Measurements from ENCODE around the gene NECTIN3. TPM values are rescaled to one million over a fixed set of nuclear protein-coding genes. Genes with fewer than 3 reads are reported as not detected.

NECTIN3 gene
- total and polyA plus RNA-seq, 2 of the 4 experiments (the other 2 are of a cell fraction), result 34.7 to 155 TPM

GRCh38 chr3:111076732-111077131, 5.1 kb downstream of the NECTIN3 start:
- no peaks in the 10 kb centered on the region; the same call in 1 of the 2 replicates for H3K36me3 ChIP-seq (ENCODE audit: control insufficient read depth, insufficient read depth, low read length)
- no CpG with 5 or more reads among the region's 5 CpGs for WGBS, 2 experiments (ENCODE audit: extremely low coverage in 2 of 2, insufficient read length in 1 of 2)
- no peak overlapping the region for H3K4ac ChIP-seq (ENCODE audit: low read depth, low read length)
- H2AK9ac ChIP-seq (replicated peaks; ENCODE audit: low read depth, low read length, poor library complexity), result no peak overlapping the region
- ChIA-PET POLR2A (ENCODE audit: unreplicated experiment) (interaction anchor here (0.7 kb wide), 1 partner anchor 469 kb away, joined by 6 read pairs; no protein-coding TSS in a partner anchor), CTCF (interaction anchor here (0.8 kb wide), 1 partner anchor 754 kb away, joined by 3 read pairs; no protein-coding TSS in a partner anchor)
- dilution Hi-C loops (cut with HindIII; ENCODE audit: low sequenced_read_pairs, unreplicated experiment) (no loop called here), intact Hi-C loops (cut with micrococcal nuclease) (loop anchor here (10.0 kb wide), 1 partner anchor 692 kb away; no protein-coding TSS in a partner anchor), in situ Hi-C loops (cut with MboI; ENCODE audit: low sequenced_read_pairs) (loop anchor here (5.0 to 10.0 kb wide), 2 partner anchors 1344 to 1542 kb away; no protein-coding TSS in a partner anchor)
- no peak overlapping the region for H3K27ac ChIP-seq (ENCODE audit: insufficient read depth, low read length)
- H3K4me1 ChIP-seq (ENCODE audit: control insufficient read depth, insufficient read depth, low read length), result peaks cover 10% of the 10 kb centered on the region
- no peak overlapping the region for H3K56ac ChIP-seq (ENCODE audit: extremely low read depth, insufficient read depth, low read length)
- H4K5ac ChIP-seq (ENCODE audit: low read depth, low read length), result no peak overlapping the region
- no peak for DNase-seq
- no peak overlapping the region for H4K91ac ChIP-seq (ENCODE audit: insufficient read depth, low read depth, low read length)
- H3K4me2 ChIP-seq (ENCODE audit: low read depth, low read length), result peak overlapping the region; percentile 53; the same call in 1 of the 2 replicates
- no peak overlapping the region for H3K18ac ChIP-seq (ENCODE audit: low read depth, low read length)
- no TSS peak for BruUV-seq (replicated peaks)
- peak overlapping the region; percentile 45; the same call in 1 of the 2 replicates for H3K14ac ChIP-seq (replicated peaks; ENCODE audit: low read depth, low read length)
- H2BK5ac ChIP-seq (ENCODE audit: low read depth, low read length, poor library complexity, severe bottlenecking), result no peak overlapping the region
- TF ChIP-seq MXI1 (IDR thresholded peaks at IDR 0.05; ENCODE audit: borderline replicate concordance, low read depth, low read length) (no peak), RFX5 (IDR thresholded peaks at IDR 0.05; ENCODE audit: low read depth, low read length) (no peak), ELK1 (IDR thresholded peaks at IDR 0.05; ENCODE audit: borderline replicate concordance, low read depth, low read length) (no peak), RAD21 (IDR thresholded peaks at IDR 0.05; ENCODE audit: low read length) (no peak)
- no peak overlapping the region for H2BK15ac ChIP-seq (ENCODE audit: low read depth, low read length)
- H3K9me1 ChIP-seq (ENCODE audit: insufficient read depth, low read length), result no peaks in the 10 kb centered on the region
- H3K27me3 ChIP-seq (ENCODE audit: control insufficient read depth, insufficient read depth, low read length), result no peaks in the 10 kb centered on the region
- no peak overlapping the region for H2BK20ac ChIP-seq (ENCODE audit: low read depth, low read length)
- no peak overlapping the region for H3K9ac ChIP-seq (ENCODE audit: low read depth, low read length)
- peaks cover 0 to 6% of the 10 kb centered on the region in 2 experiments; a peak in 2 of 4 replicates for H3K79me1 ChIP-seq (ENCODE audit: low read depth in 1 of 2, low read length in 2 of 2)
- H2BK120ac ChIP-seq (ENCODE audit: low read depth, low read length), result no peak overlapping the region
- ATAC-seq (ENCODE audit: low read depth), result no peak
- H3K4me3 ChIP-seq (ENCODE audit: insufficient read depth, low read depth, low read length), result no peak overlapping the region
- no peaks in the 10 kb centered on the region for H3K9me3 ChIP-seq (ENCODE audit: control insufficient read depth, insufficient read depth, low read length)
- H4K8ac ChIP-seq (ENCODE audit: low read depth in 2 of 2, low read length in 2 of 2), result no peak overlapping the region
- H3K23ac ChIP-seq (ENCODE audit: low read depth, low read length), result no peak overlapping the region
- 0 out of 2 replicates have a peak overlapping the region, but pooled peaks have one; percentile 20 for H2AK5ac ChIP-seq (ENCODE audit: low read depth, low read length)
- H4K20me1 ChIP-seq (ENCODE audit: insufficient read depth, low read length), result peaks cover 57% of the 10 kb centered on the region
- H2AFZ ChIP-seq (replicated peaks; ENCODE audit: low read length, poor library complexity), result no peak overlapping the region

All from IMR-90 (cell line).